Activated naive CD8-positive, alpha-beta T cell treated with anti-CD3 and anti-CD28 coated beads, Interleukin-2, amount 50 U/mL, for 24 hours (primary cell): ENCODE results near the gene VTI1A.

Experiments
- ATAC-seq: fragments of 150-1000 bp; cut with Tn5 transposase; one replicate; pipeline ENCODE4 v1.10.0; 2021
- DNase-seq: peaks from one replicate; pipeline ENCODE4 v3.0.0; 2021
- H3K27ac Mint-ChIP-seq: one replicate; pipeline ENCODE4 v1.8.0; 2021; ENCODE audit warnings: mild to moderate bottlenecking, mixed read lengths
- H3K27me3 Mint-ChIP-seq: one replicate; pipeline ENCODE4 v1.8.0; 2021; ENCODE audit warnings: mixed read lengths
- H3K36me3 Mint-ChIP-seq: one replicate; pipeline ENCODE4 v1.8.0; 2021; ENCODE audit warnings: low read depth, mixed read lengths
- H3K4me1 Mint-ChIP-seq: one replicate; pipeline ENCODE4 v1.8.0; 2021; ENCODE audit warnings: mixed read lengths
- H3K4me3 Mint-ChIP-seq: one replicate; pipeline ENCODE4 v1.8.0; 2021; ENCODE audit warnings: mild to moderate bottlenecking, moderate library complexity, mixed read lengths
- H3K9me3 Mint-ChIP-seq: one replicate; pipeline ENCODE4 v1.8.0; 2021; ENCODE audit warnings: mixed read lengths

Gene VTI1A

DNA sequence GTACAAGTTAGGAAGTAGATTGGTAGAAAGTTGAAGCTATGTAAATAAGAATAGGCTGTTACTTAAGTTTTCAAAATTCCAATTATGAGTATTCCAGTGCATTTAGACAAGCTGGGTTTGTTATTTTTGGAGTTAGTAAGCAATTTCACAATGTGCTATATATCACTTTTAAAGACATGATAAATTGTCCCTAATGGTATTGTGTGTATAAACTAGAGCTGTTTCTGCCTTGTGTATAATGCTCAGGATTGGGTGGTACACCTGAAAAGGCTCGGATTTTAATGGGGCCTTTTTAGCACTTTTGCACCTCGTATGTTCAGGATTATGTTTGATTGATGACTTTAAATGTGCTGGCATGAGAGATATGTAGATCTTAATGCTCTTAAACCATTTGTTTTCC is 175.8 kb downstream of the VTI1A start:
- Mint-ChIP-seq H3K4me3 (no peak overlapping the region), H3K36me3 (peaks cover 2% of the 10 kb centered on the region), H3K27ac (no peak overlapping the region), H3K4me1 (no peaks in the 10 kb centered on the region), H3K27me3 (no peaks in the 10 kb centered on the region), H3K9me3 (no peaks in the 10 kb centered on the region)
- DNase-seq: no peak
- no peak for ATAC-seq

DNA sequence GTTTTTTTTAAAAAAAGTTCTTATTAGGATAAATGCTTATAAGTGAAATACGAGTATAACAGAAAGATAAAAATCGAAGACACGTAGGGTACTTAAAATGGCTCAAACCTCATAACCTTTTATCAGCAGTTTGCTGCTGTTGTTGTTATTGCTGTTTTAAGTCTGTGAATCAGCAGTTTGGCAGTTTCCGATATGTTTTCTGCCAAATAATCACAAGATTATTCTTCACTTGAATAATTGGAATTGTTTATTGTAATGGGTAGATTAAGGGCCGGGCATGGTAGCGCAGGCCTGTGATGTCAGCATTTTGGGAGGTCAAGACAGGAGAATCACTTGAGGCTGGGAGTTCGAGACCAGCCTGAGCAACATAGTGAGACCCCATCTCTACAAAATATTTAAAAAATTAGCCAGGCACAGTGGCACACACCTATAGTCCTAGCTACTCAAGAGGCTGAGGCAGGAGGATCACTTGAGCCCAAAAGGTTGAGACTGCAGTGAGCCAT is 177.6 kb downstream of the VTI1A start:
- H3K4me1 Mint-ChIP-seq: no peaks in the 10 kb centered on the region
- no peak overlapping the region for H3K27ac Mint-ChIP-seq
- DNase-seq: no peak
- H3K4me3 Mint-ChIP-seq: no peak overlapping the region
- no peak for ATAC-seq
- no peaks in the 10 kb centered on the region for H3K36me3 Mint-ChIP-seq
- H3K27me3 Mint-ChIP-seq: no peaks in the 10 kb centered on the region
- H3K9me3 Mint-ChIP-seq: no peaks in the 10 kb centered on the region

DNA sequence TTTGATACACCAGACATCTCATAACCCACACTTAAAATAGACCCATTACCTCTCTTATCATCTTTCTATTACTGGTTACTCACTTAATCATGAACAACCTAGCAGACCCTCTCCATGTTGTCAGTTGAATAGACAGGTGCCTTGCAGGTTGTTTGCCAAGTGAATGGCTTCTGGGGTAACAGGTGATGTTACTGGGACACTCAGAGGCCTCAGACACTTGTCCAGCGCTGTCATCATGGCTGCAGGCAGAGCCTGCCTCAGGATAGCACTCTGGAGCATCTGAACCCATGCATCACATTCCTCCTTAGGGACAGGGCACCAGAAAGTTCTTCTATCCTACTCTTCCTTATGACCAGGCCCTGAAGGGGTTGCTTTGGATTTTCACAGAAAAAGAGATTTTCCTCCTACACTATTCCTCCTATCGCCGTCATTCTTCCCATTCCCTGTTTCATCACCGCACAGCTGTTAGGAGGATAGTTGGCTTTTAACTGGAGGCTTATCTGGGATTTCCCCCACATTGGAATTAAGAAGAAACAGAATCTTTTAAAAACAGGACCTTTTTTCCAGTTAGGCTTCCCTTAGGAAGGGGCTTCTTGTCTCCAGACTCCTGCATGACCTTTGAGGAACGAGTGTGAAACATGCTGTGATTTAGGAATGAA is 182.1 kb downstream of the VTI1A start:
- Mint-ChIP-seq H3K27ac (no peak overlapping the region), H3K4me3 (no peak overlapping the region), H3K36me3 (peaks cover 4% of the 10 kb centered on the region), H3K4me1 (no peaks in the 10 kb centered on the region), H3K9me3 (no peaks in the 10 kb centered on the region), H3K27me3 (no peaks in the 10 kb centered on the region)
- ATAC-seq (no peak), DNase-seq (no peak)

DNA sequence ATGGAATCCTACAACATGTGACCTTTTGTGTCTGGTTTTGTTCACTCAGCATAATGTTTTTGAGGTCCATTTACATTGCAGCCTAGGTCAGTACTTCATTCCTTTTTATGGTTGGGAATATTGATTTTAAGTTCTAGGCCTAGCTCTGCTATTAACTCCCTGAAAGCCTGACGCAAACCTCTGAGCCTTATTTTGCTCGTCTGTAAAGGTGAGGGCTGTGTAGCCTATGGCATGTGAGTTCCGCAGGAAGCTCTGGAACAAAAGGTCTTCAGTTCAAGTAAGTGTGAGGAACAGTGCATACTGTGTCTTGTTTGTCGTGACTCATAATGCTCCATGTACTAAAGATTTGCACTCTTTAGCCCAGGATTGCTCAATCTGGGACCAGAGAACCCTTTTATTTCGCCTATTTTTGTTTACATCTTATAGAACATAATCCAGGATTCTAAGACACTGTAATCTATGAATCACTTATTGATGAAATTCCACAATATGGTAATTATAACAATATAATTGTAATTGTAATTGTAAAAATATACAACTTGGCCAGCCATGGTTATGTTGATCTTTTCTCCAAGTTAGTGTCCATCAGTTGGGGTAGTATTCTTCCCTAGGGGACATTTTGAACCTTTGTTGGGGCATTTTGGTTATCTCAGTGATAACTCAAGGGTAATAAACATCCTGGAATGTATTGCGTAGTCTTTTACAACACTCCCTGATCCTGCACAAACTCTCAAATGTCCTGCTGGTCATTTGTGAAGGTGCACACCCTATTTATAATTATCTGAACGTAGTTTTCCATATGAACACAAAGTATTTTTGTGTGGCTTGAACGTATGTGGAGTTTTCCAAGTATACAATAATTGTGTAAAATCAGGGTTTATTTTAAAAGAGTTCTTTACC is 184.7 kb downstream of the VTI1A start:
- H3K4me1 Mint-ChIP-seq: no peaks in the 10 kb centered on the region
- no peak overlapping the region for H3K27ac Mint-ChIP-seq
- H3K4me3 Mint-ChIP-seq: no peak overlapping the region
- DNase-seq (no peak), ATAC-seq (no peak)
- H3K9me3 Mint-ChIP-seq: no peaks in the 10 kb centered on the region
- peaks cover 9% of the 10 kb centered on the region for H3K36me3 Mint-ChIP-seq
- H3K27me3 Mint-ChIP-seq: no peaks in the 10 kb centered on the region

GRCh38 chr10:112634096-112634830 is 187.2 kb downstream of the VTI1A start:
- Mint-ChIP-seq H3K27me3 (no peaks in the 10 kb centered on the region), H3K4me1 (no peaks in the 10 kb centered on the region), H3K4me3 (no peak overlapping the region), H3K36me3 (peaks cover 9% of the 10 kb centered on the region), H3K27ac (no peak overlapping the region), H3K9me3 (no peaks in the 10 kb centered on the region)
- ATAC-seq (no peak), DNase-seq (no peak)

DNA sequence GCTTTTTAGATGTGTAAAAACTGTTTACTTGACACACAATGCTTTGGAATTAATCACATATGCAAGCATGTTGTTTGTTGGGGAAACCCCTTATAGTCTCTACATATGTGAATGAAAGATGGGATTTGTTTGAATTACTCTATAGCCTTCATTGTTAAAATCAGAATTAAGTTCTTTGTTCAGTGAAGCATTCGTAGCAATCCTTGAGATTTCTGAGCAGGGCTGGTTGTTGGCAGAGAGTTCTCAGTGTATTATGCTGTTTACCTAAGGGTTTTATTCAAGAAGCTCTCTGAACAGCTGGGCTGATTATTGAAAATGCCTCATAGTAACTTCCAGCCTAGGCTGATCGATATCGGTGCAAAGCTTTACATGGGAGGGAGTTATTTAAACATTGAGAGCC is 190.9 kb downstream of the VTI1A start:
- Mint-ChIP-seq H3K4me1 (no peaks in the 10 kb centered on the region), H3K9me3 (no peaks in the 10 kb centered on the region), H3K27ac (no peak overlapping the region), H3K27me3 (no peaks in the 10 kb centered on the region), H3K36me3 (peaks cover 7% of the 10 kb centered on the region), H3K4me3 (no peak overlapping the region)
- no peak for DNase-seq
- ATAC-seq: no peak

DNA sequence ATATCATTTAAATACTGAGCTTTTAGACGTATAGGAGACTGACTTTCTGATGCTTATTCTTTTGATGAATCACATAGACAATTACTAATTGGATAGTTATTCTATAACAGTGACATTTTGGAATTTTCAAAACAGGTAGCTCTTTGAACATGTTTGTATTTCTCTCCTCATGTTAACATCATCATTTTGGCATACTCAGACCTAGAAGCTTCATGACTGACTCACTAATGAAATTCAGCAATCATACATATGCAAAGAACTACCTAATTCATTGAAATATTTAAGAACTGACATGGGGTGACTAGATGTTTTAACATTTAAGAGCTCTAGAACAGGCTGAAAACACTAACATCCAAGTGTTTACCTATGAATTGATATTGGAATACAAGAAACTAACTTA is 192.3 kb downstream of the VTI1A start:
- Mint-ChIP-seq H3K27ac (no peak overlapping the region), H3K27me3 (no peaks in the 10 kb centered on the region), H3K4me3 (no peak overlapping the region), H3K4me1 (no peaks in the 10 kb centered on the region), H3K36me3 (peaks cover 6% of the 10 kb centered on the region), H3K9me3 (no peaks in the 10 kb centered on the region)
- ATAC-seq: no peak
- no peak for DNase-seq

DNA sequence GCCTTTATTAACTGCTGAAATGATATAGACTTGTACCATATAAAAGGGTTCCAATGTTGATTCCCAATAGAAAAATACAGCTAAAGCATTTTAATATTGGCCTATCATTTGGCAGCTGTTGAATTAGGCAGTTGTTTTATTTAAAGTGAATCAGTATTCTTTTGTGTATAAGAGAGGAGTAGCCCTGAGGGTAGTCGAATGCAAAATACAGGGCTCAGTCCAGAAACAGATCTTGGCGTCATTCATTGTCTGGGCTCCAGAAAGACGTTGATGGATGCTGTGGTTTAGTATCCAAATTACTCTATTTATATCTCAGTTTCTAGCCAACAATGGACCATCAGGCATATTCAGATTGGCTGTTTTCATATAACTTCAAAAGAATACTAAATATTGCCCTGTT is 193.6 kb downstream of the VTI1A start:
- Mint-ChIP-seq H3K27me3 (no peaks in the 10 kb centered on the region), H3K36me3 (no peaks in the 10 kb centered on the region), H3K4me1 (no peaks in the 10 kb centered on the region), H3K4me3 (no peak overlapping the region), H3K27ac (no peak overlapping the region), H3K9me3 (no peaks in the 10 kb centered on the region)
- no peak for ATAC-seq
- DNase-seq: no peak

GRCh38 chr10:112643600-112644264 is 196.7 kb downstream of the VTI1A start:
- no peak overlapping the region for H3K4me3 Mint-ChIP-seq
- no peaks in the 10 kb centered on the region for H3K36me3 Mint-ChIP-seq
- DNase-seq: no peak
- H3K27ac Mint-ChIP-seq: no peak overlapping the region
- no peaks in the 10 kb centered on the region for H3K9me3 Mint-ChIP-seq
- no peak for ATAC-seq
- no peaks in the 10 kb centered on the region for H3K27me3 Mint-ChIP-seq
- H3K4me1 Mint-ChIP-seq: no peaks in the 10 kb centered on the region

DNA sequence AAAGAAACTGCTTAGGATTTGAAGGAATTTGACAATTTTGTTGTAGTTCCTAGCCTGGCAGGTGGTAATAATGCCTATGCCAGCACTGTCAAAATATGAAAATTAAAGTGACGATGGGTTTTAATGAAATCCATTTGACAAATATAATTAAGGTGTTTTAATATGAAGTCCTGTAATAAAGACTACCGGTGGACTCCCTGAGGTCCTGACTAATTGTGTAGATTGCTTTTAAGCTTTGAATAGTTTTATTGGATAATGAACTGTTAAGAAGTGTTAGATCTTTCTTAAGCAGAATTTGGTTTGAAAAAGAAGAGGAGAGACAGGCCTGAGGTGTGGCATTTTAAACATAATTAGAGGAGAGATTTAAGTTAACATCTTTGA is 197.2 kb downstream of the VTI1A start:
- ATAC-seq (no peak), DNase-seq (no peak)
- no peaks in the 10 kb centered on the region for H3K9me3 Mint-ChIP-seq
- no peaks in the 10 kb centered on the region for H3K36me3 Mint-ChIP-seq
- no peaks in the 10 kb centered on the region for H3K4me1 Mint-ChIP-seq
- no peak overlapping the region for H3K27ac Mint-ChIP-seq
- no peak overlapping the region for H3K4me3 Mint-ChIP-seq
- H3K27me3 Mint-ChIP-seq: no peaks in the 10 kb centered on the region

- no peaks in the 10 kb centered on the region for H3K27me3 Mint-ChIP-seq
- no peaks in the 10 kb centered on the region for H3K9me3 Mint-ChIP-seq
Measured at GRCh38 chr10:112649006-112649821, 202.2 kb downstream of the VTI1A start.

DNA sequence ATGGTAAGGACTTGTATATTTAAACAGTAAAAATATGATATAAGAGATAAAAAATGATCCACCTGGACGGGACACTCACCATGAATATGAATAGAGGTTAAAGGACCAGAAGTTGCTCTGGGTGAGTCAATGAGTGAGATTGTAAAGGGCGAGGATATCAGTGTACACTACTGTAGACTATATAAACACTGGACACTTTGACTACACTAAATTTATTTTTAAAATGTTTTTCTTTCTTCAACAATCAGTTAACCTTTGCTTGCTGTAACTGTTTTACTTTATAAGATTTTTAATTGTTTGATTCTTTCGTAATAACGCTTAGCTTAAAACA is 202.8 kb downstream of the VTI1A start:
- Mint-ChIP-seq H3K9me3 (no peaks in the 10 kb centered on the region), H3K36me3 (peaks cover 5% of the 10 kb centered on the region), H3K27ac (no peak overlapping the region), H3K27me3 (no peaks in the 10 kb centered on the region), H3K4me1 (no peaks in the 10 kb centered on the region), H3K4me3 (no peak overlapping the region)
- ATAC-seq (no peak), DNase-seq (no peak)

More at GRCh38 chr10:112649006-112649821, 202.2 kb downstream of the VTI1A start:
- Mint-ChIP-seq H3K36me3 (peaks cover 5% of the 10 kb centered on the region), H3K27ac (no peak overlapping the region), H3K4me3 (no peak overlapping the region), H3K4me1 (no peaks in the 10 kb centered on the region)
- DNase-seq (no peak), ATAC-seq (no peak)

GRCh38 chr10:112650588-112651030 is 203.6 kb downstream of the VTI1A start:
- ATAC-seq: no peak
- no peak overlapping the region for H3K27ac Mint-ChIP-seq
- no peaks in the 10 kb centered on the region for H3K27me3 Mint-ChIP-seq
- H3K4me3 Mint-ChIP-seq: no peak overlapping the region
- no peaks in the 10 kb centered on the region for H3K9me3 Mint-ChIP-seq
- no peak for DNase-seq
- H3K4me1 Mint-ChIP-seq: no peaks in the 10 kb centered on the region
- peaks cover 7% of the 10 kb centered on the region for H3K36me3 Mint-ChIP-seq

- H3K27me3 Mint-ChIP-seq: no peaks in the 10 kb centered on the region
- no peak overlapping the region for H3K27ac Mint-ChIP-seq
- no peak overlapping the region for H3K4me3 Mint-ChIP-seq
- no peaks in the 10 kb centered on the region for H3K9me3 Mint-ChIP-seq
- H3K4me1 Mint-ChIP-seq: no peaks in the 10 kb centered on the region
- no peak for DNase-seq
- H3K36me3 Mint-ChIP-seq: peaks cover 7% of the 10 kb centered on the region
- ATAC-seq: no peak
Measured at GRCh38 chr10:112653215-112653614, 206.2 kb downstream of the VTI1A start.
